GM19238 (cell line): ENCODE results near the gene LRRC47.

Experiments
- DNase-seq: peaks from one replicate; pipeline ENCODE4 v3.0.0; 2011; ENCODE audit warnings: low spot score; ENCODE audit not compliant: insufficient read length

Gene LRRC47

DNA sequence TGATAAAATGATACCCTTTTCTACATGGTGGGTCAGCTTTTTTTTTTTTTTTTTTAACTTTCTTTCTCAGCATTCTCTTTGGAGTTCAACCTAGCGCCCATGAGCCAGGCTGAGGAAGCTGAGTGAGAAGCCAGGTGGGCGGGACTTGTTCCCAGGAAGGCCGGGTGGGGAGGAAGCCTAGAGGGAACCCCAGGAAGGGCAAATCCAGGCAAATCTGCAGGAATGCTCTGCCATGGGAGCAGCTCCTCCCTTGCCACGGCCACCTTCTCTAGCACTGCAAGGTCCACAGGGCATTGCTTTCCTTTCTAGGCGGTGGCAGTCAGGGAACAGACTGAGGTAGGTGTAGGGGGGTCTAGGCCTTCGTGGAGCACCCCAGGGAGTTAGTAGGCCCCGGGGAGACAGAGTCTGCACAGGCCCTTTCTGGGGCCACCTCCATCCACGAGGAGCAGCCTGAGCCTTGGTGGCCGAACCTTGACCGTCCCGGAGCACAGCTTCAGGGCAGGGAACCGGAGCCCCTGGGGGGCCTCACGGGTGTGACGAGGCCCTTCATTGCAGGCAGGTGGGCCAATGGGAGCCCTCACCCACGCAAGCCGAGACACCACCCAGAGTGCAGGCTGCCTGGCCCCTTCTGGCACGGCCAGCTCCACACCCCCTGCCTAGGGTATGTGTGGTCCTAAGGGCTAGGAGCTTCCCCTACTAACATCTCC is 62.3 kb downstream of the LRRC47 start:
- no peak for DNase-seq

GRCh38 chr1:3733094-3733882 is 63.0 kb downstream of the LRRC47 start:
- no peak for DNase-seq

GRCh38 chr1:3732434-3733093 is 63.7 kb downstream of the LRRC47 start:
- DNase-seq: no peak

- no peak for DNase-seq
Observed at GRCh38 chr1:3731583-3732433, 64.5 kb downstream of the LRRC47 start.

DNA sequence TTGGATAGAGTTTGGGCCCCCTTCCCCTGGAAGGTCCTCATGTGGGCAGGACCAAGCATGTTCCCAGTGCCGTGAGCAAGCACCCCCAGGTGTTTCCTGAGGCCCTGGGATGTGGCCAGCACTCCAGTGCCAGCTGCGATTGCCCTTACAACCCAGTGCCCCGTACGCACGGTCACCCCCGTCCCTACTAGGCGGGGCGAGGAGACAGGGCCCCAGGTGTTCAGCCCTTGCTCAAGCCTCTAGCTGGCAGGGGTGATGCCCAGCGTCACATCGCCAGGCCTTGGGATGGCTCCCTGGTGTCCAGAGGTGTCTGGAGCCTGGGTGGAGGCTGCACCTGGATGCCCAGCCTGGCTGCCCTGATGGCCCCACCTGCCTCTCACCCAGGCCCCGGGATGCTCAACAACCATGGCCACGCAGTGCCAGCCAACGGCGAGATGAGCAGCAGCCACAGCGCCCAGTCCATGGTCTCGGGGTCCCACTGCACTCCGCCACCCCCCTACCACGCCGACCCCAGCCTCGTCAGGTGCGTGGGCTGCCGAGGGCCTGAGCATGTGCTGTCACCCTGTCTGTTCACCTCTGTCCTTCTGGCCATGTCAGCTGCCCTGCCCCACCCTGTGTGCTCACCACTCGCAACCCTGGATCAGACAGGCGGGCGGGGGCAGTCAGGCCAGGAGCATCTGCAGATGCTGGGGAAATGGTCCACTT is 65.6 kb downstream of the LRRC47 start:
- no peak for DNase-seq

- DNase-seq: no peak
Observed at GRCh38 chr1:3729594-3730542, 66.4 kb downstream of the LRRC47 start.
